Camera-type eye (tissue), 1 donor: ENCODE data around the gene OR7D2. TPM values are rescaled to one million over a fixed set of nuclear protein-coding genes. Genes with fewer than 3 reads are reported as not detected.

Experiments used
- total RNA-seq: library from RNA; depleted of rRNA; stranded (reverse); fragments of >200 nt; gene quantifications from one replicate; pipeline ENCODE4 v1.2.3, GENCODE V29; 2014

Gene OR7D2
- not detected for total RNA-seq

DNA sequence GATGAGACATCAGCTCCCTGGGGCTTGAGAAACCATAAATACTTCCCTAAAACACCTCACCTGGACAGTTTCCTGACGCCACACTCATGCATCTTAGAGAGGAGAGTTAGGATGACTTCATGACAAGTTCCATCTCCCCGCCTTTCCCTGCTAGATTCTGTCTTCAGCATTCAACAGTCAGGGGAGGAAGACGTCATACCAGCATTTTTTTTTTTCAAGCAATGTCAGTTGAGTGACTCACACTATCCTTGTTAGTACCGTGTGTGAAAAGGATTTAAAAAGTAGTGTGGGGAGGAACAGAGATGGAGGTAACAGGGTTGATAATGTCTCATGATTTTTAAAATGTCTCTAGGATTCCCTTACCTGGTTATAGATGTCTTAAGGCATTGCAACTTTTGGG is at the start of gene OR7D2:
Gene OR7D2 (plus strand): TSS at position 79 of the 400 bp plus-strand sequence. CDS start 6,803 bp downstream, outside the sequence.

GRCh38 chr19:9140159-9140874 is 38.5 kb upstream of the OR7D2 start, which contains the start of gene ZNF317:
ZNF317 (plus strand) TSS chr19:9140397; CDS start chr19:9156017, 15,620 bp downstream.

GRCh38 chr19:9219489-9219888 is 40.7 kb downstream of the OR7D2 start, which contains the start of gene OR7D4:
OR7D4 (minus strand) TSS chr19:9219589; CDS start chr19:9214837, 4,752 bp downstream.

Other genes starting within 250 kb of the OR7D2 start
- gene MUC16, start 168.6 kb upstream of the OR7D2 start, total RNA-seq = 10.1 TPM
- gene OR1M1, start 91.9 kb upstream of the OR7D2 start, total RNA-seq = not detected
- not detected for gene OR7G2, start 71.5 kb upstream of the OR7D2 start, total RNA-seq
- not detected for gene OR7G1, start 63.2 kb upstream of the OR7D2 start, total RNA-seq
- not detected for gene OR7G3, start 52.0 kb upstream of the OR7D2 start, total RNA-seq
- 27.0 TPM for gene ZNF317, start 38.6 kb upstream of the OR7D2 start, total RNA-seq
- not detected for gene OR7D4, start 40.6 kb downstream of the OR7D2 start, total RNA-seq
- not detected for gene OR7E24, start 72.0 kb downstream of the OR7D2 start, total RNA-seq
- gene ZNF699, start 130.9 kb downstream of the OR7D2 start, total RNA-seq = 31.4 TPM
- gene ZNF559, start 145.2 kb downstream of the OR7D2 start, total RNA-seq = 83.6 TPM
- 10.3 TPM for gene ZNF177, start 184.0 kb downstream of the OR7D2 start, total RNA-seq